Thyroid gland (tissue), 4 donors: Measurements from ENCODE around the gene PYDC2.

Experiments
- CTCF ChIP-seq, 6 experiments: fragments of 200-600 bp in 3 of 6; fragments of 450-650 bp in 3 of 6; sonication (generic) in 3 of 6; IDR thresholded peaks; one replicate each; pipeline ENCODE4 v1.5.1; 2016 to 2019; ENCODE audit warnings: antibody characterized with exemption in 6 of 6, mild to moderate bottlenecking in 2 of 6, inconsistent platforms in 1 of 6, moderate library complexity in 1 of 6
- POLR2A ChIP-seq, 2 donors: fragments of 450-650 bp; IDR thresholded peaks; one replicate each; pipeline ENCODE4 v1.6.1; 2017; ENCODE audit warnings: antibody characterized with exemption in 2 of 2, mild to moderate bottlenecking in 2 of 2, moderate library complexity in 1 of 2

GRCh38 chr3:191470545-191470944 is 9.6 kb downstream of the PYDC2 start:
- no peak for TF ChIP-seq POLR2A (IDR thresholded peaks at IDR 0.05)
- TF ChIP-seq CTCF (IDR thresholded peaks at IDR 0.05), result no peak
